NCI-H2107 (cell line): ENCODE measurements around the gene ARID2.

Source experiments
- DNase-seq: peaks from one replicate; lab custom pipeline; 2025; lab: John Stamatoyannopoulos, UW

Gene ARID2

DNA sequence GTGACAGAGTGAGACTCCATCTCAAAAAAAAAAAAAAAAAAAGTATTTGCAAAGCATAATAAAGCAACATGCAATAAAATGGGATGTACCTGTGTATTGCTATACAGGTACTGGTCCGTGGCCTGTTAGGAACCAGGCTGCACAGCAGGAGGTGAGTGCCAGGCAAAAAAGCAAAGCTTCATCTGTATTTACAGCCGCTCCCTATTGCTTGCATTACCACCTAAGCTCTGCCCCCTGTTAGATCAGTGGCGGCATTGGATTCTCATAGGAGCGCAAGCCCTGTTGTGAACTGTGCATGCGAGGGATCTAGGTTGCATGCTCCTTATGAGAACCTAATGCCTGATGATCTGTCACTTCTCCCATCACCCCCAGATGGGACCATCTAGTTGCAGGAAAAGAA is 147.6 kb downstream of the ARID2 start:
- no peak for DNase-seq

DNA sequence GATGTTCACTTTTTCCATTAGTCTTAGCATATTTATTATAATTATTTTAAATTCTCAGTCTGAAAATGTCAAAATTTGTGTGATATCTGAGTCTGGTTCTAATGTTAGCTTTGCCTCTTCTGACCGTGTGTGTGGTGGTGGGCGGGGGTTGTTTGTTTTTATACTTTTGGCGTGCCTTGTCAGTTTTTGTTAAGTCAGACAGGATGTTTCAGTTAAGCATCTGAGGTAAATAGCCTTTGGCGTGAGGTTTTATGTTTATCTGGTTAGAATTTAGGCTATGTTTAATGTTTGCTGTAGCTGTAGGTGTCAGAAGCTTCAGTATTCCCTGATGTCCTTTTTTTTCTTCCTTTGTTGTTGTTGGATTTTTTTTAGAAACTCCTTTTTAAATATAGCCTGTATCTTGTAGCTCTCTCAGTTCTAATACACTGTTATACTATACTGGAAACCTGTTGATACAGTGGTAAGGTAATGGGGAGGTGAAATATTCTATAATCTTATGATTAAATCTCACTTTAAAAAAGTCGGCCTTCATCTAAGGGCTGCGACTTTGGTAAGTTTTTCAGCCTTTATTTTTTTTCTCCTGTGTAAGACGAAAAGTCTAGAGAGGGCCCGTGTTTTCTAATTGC is 149.2 kb downstream of the ARID2 start:
- no peak for DNase-seq

DNA sequence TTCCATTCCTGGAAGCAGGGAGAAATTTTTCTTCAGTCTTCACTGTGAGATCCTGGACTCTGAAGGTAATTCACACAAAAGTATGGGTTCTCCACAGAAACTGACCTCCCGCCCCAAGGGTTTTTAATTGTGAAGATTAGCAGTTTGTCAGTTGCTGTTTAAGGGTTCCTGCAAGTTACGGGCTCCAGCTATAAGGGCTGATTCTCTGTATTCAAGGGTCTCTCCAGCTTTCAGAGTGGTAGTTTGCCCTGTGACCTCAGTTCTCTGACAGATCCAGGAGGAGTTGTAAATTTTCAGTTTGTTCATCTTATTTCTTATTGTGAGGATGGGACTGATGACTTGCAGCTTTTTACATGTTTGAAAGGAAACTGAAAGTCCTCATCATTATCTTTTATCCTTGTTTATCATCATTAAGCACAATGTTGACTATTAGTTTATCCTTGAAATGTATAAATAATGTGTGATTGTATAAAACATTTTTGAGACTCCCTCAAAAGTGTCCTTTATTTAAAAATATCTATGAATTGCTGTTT is 149.9 kb downstream of the ARID2 start:
- DNase-seq = no peak

DNA sequence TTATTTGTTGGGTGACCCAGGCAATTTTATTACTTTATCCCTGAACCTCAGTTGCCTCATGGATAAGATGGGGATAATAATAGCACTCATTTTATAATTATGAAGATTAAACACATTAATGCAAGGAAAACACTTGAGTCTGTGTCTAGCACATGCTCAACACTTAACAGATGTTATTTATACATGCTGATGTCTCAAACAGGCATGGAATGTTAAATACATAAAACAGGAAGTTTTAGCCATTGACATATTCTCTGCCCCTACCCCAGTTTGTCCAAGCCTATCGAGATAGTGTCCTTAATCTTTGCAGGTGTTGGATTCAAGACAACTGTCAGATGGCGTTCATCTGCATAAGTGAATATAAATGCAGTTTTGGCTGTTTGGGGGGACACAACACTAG is 151.0 kb downstream of the ARID2 start:
- no peak for DNase-seq

DNA sequence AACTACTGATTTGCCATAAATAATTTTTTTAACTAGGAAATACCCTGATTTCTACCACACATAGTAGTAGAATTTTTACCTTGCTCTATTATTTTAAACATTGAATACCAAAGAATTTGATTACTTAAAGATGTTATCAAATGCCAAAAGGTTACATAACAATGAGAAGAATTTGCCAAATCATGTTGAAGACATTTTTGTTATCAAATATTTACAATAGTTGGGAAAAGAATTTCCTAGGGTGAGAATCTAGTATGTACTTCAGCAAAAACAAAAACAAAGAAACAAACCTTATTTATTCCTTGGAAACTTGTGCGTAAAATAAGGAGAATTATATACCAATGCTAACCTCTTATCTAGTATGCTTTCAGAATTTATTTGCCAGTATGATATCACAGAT is 153.7 kb downstream of the ARID2 start:
- DNase-seq = no peak

DNA sequence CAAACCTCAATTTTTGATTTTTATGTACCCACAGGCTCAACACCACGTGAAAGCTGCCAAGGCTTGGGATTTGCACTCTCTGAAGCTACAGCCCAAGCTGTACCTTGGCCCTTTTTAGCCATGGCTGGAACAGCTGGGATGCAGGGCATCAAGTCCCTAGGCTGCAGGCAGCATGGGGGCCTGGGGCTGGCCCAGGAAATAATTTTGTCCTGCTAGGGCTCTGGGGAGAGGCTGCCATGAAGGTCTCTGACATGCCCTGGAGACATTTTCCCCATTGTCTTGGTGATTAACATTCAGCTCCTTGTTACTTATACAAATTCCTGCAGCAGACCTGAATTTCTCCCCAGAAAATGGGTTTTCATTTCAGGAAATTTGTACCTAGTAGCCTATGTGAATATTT is 157.2 kb downstream of the ARID2 start:
- no peak for DNase-seq

DNA sequence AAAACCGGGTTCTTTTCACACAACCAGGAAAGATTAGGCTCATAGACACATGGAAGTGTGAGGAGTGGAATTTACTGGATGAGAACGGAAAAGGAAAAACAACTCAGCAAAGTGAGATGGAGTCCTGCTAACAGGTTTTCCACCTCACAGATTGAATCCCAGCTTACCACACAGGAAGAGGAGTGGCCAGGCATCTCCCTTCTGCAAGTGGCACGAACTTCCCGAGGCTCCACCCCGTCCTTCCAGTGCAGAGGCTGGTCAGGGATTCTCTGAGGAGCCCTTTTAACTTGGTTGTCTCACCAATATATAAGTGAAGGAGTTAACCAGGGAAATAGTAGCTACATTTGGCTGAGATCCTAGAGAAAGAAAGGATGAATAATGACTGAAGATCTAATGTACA is 158.0 kb downstream of the ARID2 start:
- no peak for DNase-seq

DNA sequence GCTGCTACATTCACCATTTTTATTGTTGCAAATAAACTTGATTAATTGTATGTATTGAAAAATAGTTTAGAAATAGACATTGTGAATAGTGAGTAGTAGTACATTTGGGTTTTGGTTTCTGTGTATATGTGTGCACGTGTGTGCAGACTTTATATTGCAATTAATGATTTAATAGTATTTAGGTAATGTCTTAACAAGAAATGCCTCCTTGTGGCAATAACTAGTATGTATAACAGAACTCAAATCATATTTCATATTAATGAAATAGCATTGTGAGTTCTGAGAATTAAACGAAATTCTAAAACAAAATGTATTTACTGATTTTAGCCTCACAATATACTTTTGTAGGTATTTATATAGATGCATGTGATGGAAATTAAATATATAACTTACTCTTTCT is 160.8 kb downstream of the ARID2 start:
- DNase-seq = no peak

DNA sequence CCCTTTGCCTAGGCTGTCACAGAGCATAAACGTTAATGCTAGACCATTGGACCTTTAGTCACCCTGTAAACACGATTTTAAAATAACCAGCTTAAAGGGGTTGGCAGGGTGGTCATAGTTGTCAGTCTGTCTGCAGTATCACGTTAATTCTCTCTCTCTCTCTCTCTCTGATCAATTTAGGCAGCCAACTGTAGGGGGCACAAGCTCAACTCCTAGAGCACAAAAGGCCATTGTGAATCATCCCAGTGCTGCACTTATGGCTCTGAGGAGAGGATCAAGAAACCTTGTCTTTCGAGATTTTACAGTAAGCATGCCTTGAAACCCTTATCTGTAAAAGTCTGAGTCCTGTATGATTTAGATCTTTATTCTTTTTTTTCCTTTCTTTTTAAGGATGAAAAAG is 163.7 kb downstream of the ARID2 start:
- DNase-seq = no peak

DNA sequence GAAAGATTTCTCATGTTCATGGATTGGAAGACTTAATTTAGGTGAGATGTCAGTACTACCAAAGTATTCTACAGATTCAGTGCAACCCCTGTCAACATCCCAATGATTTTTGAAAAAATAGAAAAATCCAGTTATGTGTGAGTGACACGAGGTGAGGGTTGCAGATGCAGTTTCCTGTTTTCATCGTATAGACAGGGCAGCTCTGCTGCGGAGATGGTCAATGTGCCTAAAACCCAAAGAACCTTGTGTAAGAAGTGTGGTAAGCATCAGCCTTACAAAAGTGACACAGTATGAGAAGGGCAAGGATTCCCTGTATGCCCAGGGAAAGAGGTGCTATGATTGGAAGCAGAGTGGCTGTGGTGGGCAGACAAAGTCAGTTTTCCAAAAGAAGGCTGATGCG is 166.5 kb downstream of the ARID2 start:
- no peak for DNase-seq

DNA sequence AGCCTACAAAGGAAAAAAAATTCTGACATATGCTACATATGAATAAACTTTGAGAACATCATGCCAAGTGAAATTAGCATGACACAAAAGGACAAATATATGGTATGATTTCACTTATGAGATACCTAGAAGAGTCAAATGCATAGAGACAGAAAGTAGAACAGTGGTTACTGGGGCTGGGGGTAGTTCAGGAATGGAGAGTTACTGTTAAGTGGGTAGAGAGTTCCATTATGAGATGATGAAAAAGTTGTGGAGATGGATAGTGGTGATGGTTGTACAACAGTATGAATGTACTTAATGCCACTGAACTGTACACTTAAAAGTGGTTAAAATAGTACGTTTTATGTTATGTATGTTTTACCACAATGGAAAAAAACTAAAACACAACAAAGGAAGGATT is 168.6 kb downstream of the ARID2 start:
- no peak for DNase-seq

DNA sequence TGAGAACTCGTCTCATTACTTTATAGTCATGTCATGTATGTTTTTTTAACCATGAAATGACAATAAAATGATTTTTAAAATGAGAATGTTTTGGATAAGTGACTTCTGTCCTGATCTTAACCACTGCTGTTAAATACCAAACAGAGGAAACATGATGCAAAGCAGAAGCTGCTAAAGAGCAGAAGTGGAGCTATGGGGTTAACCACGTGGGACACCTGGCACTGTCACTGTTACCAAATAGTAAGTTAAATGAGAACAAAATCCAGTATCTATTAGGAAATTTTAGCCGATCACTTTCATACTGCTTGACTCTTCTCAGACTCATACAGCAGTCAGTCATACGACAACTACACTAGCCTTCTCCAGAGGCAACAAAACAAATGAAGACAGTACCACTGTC is 178.4 kb downstream of the ARID2 start:
- no peak for DNase-seq

DNA sequence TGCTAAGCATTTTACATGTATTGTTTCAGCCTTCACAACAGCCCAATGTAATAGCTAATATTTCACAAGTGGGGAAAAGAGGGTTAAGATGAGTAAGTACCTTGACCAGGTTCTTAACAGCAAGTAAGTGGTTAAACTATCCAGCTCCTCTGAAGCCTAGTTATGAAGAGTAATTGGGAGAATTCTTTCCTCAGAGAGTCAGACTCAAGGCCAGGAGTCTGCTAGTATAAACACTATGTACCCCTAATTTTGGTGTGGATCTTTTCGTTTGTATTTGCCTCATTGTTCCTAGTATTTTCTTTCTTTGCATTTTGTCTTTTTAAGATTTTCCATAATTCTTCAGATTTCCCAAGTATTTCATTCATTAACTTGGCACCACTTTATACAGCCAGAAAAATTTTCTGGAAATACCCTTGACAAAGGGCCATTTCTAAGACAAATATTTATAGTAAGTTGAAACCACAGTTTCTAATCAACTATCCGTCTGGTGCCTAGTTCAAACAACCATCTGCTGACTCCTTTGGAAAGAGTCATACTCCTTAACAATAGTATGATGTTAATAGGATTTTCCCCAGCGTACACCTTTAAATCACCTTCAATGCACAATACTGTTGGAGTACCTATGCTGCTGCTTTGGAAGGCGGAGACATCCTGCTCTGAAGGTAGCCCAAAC is 179.7 kb downstream of the ARID2 start:
- DNase-seq = no peak

DNA sequence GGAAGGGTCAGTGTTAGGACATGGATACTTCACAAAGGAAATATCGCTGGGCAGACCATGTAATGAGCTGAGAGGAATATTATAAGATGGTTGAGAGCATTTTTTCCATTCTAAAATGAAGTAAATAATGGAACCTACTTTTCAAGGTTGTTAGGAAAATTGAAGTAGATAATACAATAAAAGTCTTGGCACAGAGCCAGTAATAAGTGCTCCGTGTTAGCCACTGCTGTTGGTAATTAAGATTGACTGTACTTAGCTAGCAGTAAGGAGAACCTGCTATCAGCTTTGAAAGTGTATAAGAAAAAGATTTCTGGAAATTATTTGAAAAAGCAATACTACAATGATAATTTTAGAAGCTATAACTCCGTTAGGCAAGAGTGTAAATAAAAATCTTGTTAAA is 183.3 kb downstream of the ARID2 start:
- no peak for DNase-seq

DNA sequence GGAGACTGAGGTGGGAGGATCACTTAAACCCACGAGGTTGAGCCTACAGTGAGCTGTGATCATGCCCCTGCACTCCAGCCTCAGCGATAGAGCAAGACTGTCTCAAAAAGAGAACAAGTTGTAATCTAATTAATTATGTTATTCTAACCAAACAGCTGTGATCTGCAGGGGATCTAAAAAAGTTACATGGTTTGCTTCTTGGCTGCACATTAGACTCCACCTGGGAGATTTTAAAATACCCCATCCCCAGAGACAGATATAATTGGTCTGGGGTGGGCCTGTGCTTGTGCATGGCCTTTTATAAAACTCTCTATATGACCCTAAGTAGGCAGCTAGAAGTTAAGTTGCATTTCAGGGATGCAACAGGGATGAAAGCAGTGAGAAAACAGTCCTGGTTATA is 184.1 kb downstream of the ARID2 start:
- no peak for DNase-seq

DNA sequence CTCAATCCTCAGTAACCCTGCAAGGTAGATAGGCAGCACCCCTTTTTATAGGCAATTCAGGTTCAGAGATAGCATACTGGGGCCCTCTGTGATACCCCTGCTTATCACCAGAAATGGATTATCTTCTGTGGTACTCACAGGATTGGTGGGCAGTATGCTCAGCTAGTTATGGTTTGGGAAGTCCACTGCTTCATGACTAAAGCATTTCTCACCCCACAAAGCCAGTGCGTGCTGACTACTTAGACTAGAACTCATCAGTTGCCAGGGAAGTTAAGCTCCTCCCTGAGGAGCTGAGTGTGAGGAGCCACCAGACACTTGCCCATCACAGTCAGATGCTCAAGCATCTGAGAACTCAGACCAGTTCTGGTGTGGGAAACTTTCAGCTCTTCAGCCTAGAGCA is 184.6 kb downstream of the ARID2 start:
- DNase-seq = no peak

DNA sequence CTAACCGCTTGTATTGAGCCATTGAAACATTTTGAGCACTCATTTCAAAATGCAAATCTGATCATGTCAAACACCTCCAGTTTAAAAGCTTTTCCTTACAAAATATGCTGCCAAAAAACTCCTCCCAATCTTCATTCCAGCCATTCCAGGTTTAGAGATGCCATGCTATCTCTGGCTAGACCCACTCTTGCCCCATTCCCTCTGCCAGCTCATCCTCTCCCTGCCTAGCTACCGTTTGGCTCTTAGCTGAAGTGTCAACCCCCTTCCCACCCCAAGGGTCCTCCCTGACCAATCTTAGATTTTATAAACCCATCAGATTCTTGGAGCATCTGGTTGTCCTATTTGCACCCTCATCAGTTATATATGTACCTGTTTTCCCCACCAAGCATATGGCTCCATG is 185.9 kb downstream of the ARID2 start:
- no peak for DNase-seq

DNA sequence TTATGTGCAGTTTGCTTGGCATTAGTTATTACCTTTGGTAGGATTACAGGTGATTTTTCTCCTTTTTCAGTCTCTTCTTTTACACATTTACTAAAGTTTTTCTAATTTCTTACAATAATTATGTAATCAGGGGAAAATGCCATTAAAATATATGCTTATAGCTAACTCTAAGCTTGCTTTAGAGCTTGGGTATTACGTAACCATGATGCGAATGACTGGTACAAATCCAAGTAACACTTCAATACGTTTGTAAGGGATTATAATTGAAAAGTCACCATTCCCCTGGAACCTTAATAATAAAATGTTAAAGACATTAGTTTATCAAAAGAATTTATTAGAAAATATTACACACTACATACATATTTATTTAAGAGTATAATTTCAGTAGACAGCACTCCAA is 189.3 kb downstream of the ARID2 start:
- no peak for DNase-seq

DNA sequence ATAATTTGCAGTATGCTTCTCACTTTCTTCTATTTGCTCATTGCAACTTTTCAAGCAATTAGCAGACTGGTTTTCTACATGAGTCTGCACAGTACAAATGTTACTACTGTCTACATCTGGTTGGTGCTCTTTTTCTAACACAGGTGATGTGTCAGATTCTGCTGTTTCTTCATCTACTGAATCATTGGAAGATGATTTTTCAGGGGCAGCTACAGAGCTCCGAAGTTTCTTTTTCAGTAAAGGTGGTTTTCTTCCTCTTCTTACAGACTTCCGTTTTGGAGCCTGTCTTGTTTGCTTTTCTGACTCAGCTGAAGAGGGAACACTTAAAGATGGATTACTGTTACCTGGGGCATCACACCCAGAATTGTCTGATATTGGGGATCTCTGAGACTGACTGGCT is 198.8 kb downstream of the ARID2 start:
- no peak for DNase-seq

DNA sequence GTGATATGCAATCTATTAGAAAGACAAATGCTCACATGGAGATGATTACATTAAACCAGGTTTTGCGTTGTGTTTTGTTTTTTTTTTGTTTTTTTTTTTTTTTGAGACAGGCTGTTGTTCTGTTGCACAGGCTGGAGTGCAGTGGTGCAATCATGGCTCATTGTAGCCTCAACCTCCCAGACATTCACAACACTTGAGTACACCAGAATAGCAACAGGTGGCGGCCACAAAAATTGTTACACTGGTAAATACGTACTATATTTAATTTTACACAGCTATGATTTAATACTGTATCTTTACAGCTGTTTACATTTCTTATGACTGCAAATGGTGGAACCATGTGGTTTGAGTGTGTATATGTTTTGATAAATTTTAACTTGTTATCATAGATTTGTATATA is 200.9 kb downstream of the ARID2 start:
- no peak for DNase-seq

DNA sequence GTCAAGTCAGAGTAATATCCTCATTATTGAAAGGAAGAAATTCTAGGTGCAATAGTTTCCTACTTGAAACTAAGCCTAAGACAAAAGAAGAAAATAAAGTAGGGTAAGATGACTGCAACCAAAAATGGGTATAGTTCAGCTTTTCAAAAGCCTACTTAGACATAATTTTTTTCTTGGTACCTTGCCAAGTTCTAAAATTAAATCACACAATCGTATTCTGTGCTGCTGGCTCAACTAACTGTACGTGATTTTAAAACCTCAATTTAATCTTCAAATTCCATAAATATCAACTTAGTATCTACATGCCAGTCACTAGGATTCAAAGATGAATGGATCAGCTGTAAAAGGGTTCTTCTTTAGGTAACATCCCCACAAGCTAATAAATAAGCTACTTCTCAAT is 204.0 kb downstream of the ARID2 start:
- DNase-seq = no peak

DNA sequence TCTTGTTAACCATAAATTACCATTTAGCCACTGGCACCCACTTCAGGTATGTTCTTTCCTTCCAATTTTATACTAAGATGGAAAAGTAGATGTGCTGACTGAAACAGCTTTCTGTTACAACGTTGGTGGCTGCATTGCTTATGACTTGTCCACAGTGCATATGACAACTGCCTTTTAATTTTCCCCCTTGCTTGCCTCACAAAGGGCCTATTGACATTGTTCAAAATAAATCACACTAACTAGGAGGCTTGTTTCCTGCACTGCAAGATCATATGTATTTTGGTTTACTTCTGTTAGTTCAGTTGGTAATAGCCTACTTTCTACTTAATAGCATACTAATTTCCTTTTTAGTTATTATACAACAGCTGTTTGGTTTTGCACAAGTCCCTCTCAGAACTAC is 205.4 kb downstream of the ARID2 start:
- no peak for DNase-seq

DNA sequence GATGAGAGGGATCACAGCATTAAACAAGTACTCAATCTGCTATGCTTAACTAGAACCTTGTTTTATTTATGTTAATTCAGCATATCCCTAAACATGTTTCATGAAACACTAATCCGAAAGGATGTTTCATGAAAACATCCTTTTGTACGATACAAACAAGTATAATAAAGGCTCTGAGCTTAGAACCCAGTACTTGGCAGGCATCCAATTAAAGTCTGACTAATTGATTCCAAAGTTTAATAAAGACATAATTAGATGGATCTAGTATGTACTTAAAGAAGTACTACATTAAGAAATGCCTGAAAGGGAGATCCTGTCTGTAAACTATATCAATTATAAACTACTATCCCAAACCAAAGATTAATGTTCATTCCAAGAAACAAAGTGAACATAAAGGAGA is 209.1 kb downstream of the ARID2 start:
- DNase-seq = no peak

DNA sequence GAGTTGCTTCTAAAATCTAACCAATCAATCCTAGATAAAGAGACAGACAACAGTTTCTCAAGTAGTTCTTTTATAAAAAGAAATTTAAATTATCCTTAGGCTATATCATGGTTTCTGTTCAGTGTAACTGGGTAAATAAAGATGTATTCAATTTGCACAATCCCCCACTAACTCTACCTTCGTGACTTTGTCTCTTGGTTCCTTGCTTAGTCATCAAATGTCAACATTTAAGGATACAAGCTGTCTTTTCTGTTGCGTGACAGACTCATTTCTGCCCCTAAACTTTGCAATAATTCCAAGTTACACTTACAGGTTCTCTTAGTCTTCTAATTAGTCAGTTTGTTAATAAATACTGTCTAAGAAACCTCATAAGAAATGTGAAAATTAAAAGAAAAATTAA is 210.3 kb downstream of the ARID2 start:
- DNase-seq = no peak
